AG04450 (cell line): ENCODE data around the gene DERA. TPM values are rescaled to one million over a fixed set of nuclear protein-coding genes. Genes with fewer than 3 reads are reported as not detected.
"Not testable (repeated sequence)": the region's sequence is repeated elsewhere in the genome, so short reads cannot be mapped to it uniquely, and the experiment has no call there.

Experiments used
- CTCF ChIA-PET: fragments of 300-600, 350-600 bp; formaldehyde crosslinking; extraction: SDS; loops from one replicate; lab custom pipeline; 2022; ENCODE audit warnings: antibody characterized with exemption, inconsistent platforms; lab: Charles Lee
- POLR2A ChIA-PET: fragments of 350-600 bp; formaldehyde crosslinking; extraction: SDS; loops from one replicate; lab custom pipeline; 2021; ENCODE audit warnings: antibody characterized with exemption, inconsistent platforms; lab: Yijun Ruan, JAX
- DNase-seq: peaks from one replicate; pipeline ENCODE4 v3.0.0-alpha.2; 2011; ENCODE audit warnings: low read depth, low spot score
- H3K27ac ChIP-seq: one replicate; pipeline ENCODE4 v1.5.1; 2012; ENCODE audit warnings: low read depth, low read length, control low read depth
- H3K27me3 ChIP-seq: one replicate; pipeline ENCODE4 v1.6.0; 2012; ENCODE audit warnings: low read length; ENCODE audit not compliant: control insufficient read depth, insufficient read depth
- H3K4me3 ChIP-seq: 2 replicates; pipeline ENCODE4 v1.5.1; 2011; ENCODE audit warnings: mild to moderate bottlenecking, low read depth, low read length, control low read depth
- H3K9me3 ChIP-seq: 2 replicates; pipeline ENCODE4 v1.5.1; 2012; ENCODE audit warnings: low read length; ENCODE audit not compliant: control insufficient read depth, insufficient read depth
- polyA plus RNA-seq: library from polyadenylated mRNA; depleted of rRNA; stranded (reverse); fragments of >200 nt; gene quantifications from 2 replicates; pipeline ENCODE4 v1.2.3, GENCODE V29; 2011
- TF ChIP-seq, protein P1 (sequence below): IDR thresholded peaks from 2 replicates; pipeline ENCODE4 v1.5.1; 2011; ENCODE audit warnings: low read depth, low read length, control low read depth, inconsistent platforms

DERA gene
- polyA plus RNA-seq, 1 experiment = 44.3 TPM

DNA sequence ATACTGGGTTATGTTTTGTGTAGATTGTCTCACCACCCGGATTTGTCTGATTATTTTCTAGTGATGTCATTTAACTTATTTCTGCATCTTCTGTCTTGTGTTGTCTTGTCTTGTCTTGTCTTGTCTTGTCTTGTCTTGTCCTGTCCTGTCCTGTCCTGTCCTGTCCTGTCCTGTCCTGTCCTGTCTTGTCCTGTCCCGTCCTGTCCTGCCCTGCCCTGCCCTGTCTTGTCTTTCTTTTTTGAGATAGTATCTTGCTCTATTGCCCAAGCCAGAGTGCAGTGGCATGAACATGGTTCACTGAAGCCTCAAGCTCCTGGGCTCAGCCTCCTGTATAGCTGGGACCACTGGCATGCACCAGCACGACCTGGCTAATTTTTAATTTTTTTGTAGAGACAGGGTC is 25.6 kb downstream of the DERA start:
- TF ChIP-seq, protein P1, sequence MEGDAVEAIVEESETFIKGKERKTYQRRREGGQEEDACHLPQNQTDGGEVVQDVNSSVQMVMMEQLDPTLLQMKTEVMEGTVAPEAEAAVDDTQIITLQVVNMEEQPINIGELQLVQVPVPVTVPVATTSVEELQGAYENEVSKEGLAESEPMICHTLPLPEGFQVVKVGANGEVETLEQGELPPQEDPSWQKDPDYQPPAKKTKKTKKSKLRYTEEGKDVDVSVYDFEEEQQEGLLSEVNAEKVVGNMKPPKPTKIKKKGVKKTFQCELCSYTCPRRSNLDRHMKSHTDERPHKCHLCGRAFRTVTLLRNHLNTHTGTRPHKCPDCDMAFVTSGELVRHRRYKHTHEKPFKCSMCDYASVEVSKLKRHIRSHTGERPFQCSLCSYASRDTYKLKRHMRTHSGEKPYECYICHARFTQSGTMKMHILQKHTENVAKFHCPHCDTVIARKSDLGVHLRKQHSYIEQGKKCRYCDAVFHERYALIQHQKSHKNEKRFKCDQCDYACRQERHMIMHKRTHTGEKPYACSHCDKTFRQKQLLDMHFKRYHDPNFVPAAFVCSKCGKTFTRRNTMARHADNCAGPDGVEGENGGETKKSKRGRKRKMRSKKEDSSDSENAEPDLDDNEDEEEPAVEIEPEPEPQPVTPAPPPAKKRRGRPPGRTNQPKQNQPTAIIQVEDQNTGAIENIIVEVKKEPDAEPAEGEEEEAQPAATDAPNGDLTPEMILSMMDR = no peak
- POLR2A ChIA-PET = no interaction called here
- H3K27ac ChIP-seq = no peak overlapping the region
- no peaks in the 10 kb centered on the region for H3K27me3 ChIP-seq
- no peak for DNase-seq
- CTCF ChIA-PET = interaction anchor here (0.7 kb wide), 1 partner anchor 210 kb away, joined by 3 read pairs; no protein-coding TSS in a partner anchor
- peaks cover 3% of the 10 kb centered on the region; the same call in 1 of the 2 replicates for H3K9me3 ChIP-seq
- no peak overlapping the region for H3K4me3 ChIP-seq

DNA sequence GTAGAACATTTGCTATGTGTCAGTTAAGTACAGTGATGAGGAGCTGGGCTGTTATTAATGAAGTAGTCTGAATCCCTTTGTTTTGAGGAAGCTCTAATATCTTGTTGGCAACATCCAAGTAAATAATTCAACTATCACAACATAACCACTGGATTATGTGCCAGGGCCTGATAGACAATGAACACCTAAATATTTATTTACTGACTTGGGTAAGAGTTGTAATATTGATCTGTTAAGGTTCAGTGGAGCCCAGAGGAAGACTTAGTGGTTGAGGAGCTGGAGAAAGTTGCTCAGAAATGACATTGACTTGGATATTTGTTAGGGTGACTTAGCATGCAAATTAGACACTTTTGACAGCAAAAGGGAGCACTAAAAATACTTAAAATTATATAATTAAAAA is 26.8 kb downstream of the DERA start:
- Histone ChIP-seq H3K27me3 (no peaks in the 10 kb centered on the region), H3K27ac (no peak overlapping the region), H3K4me3 (no peak overlapping the region), H3K9me3 (peaks cover 3% of the 10 kb centered on the region; the same call in 1 of the 2 replicates)
- ChIA-PET CTCF (no interaction called here), POLR2A (no interaction called here)
- DNase-seq = no peak
- TF ChIP-seq, protein P1 = no peak

DNA sequence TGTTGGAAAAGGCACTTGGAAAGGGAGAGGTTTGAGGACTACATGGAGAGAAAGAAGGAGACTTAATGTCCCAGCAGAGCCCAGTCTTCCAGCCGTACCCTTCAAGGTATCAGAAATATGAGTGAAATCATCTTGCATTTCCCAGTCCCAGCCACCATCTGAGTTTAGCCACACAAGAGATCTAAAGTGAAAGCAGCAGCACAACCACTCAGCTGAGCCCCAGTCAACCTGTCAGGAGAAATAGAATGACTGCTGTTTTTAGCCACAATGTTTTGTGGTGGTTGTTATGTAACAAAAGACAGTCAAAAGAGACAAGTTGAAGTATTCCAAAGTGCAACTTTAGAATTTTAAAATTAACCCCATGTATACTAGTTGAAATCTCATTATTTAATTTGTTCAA is 28.0 kb downstream of the DERA start:
- Histone ChIP-seq H3K4me3 (no peak overlapping the region), H3K27ac (no peak overlapping the region), H3K27me3 (no peaks in the 10 kb centered on the region), H3K9me3 (peaks cover 3% of the 10 kb centered on the region; the same call in 1 of the 2 replicates)
- TF ChIP-seq, protein P1 = no peak
- no peak for DNase-seq
- POLR2A ChIA-PET = no interaction called here
- CTCF ChIA-PET = no interaction called here

DNA sequence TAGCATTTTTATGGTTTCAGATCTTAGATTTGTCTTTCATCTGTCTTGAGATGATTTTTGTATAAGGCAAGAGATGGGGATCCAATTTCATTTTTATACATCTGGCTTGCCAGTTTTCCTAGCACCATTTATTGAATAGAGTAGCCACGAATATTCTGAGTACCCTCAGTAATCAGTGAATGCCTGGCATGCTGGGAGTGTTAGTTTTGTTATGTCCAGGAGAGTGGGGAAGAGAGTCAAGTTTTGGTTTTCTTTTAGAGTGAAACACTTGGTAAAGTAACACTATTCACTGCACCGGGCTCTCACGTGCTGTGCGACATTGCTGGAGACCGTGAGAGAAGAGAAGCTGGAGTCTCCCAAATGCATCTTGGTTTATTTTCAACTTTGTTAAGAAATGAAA is 31.3 kb downstream of the DERA start:
- ChIA-PET POLR2A (no interaction called here), CTCF (interaction anchor here (1.3 kb wide), 1 partner anchor 40 kb away, joined by 4 read pairs; no protein-coding TSS in a partner anchor)
- no peak for DNase-seq
- no peak overlapping the region for H3K4me3 ChIP-seq
- no peak overlapping the region for H3K27ac ChIP-seq
- peaks cover 3% of the 10 kb centered on the region; the same call in 1 of the 2 replicates for H3K9me3 ChIP-seq
- no peaks in the 10 kb centered on the region for H3K27me3 ChIP-seq
- TF ChIP-seq, protein P1 = no peak

DNA sequence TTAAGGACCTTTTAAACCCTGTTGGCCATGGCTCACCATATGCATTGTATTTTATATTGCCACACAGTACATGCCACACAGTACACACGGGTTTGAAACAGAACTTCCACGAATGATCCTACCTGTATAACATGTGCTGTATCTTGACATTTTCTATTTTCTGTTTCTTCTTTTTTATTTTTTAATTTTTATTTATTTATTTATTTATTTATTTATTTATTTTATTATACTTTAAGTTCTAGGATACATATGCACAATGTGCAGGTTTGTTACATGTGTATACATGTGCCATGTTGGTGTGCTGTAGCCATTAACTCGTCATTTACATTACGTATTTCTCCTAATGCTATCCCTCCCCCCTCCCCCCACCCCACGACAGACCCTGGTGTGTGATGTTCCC is 32.4 kb downstream of the DERA start:
- CTCF ChIA-PET, DNase-seq, H3K27ac ChIP-seq, POLR2A ChIA-PET, H3K4me3 ChIP-seq, H3K9me3 ChIP-seq, H3K27me3 ChIP-seq: not testable (repeated sequence)

DNA sequence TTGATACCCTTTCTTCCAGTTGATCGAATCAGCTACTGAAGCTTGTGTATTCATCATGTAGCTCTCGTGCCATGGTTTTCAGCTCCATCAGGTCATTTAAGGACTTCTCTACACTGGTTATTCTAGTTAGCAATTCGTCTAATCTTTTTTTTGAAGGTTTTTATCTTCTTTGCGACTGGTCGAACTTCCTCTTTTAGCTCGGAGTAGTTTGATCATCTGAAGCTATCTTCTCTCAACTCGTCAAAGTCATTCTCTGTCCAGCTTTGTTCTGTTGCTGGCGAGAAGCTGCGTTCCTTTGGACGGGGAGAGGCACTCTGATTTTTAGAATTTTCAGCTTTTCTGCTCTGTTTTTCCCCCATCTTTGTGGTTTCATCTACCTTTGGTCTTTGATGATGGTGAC is 37.3 kb downstream of the DERA start:
- H3K9me3 ChIP-seq, H3K27ac ChIP-seq, POLR2A ChIA-PET, DNase-seq, CTCF ChIA-PET, H3K4me3 ChIP-seq, H3K27me3 ChIP-seq: not testable (repeated sequence)
